Calu3 (cell line): ENCODE measurements around the gene SLC25A39. TPM values are rescaled to one million over a fixed set of nuclear protein-coding genes. Genes with fewer than 3 reads are reported as not detected.

ENCODE experiments used
- BruUV-seq: library from RNA; stranded (reverse); fragments of 400-500 nt; replicated peaks from 2 replicates; lab custom pipeline; 2021; lab: Mats Ljungman, UMichigan
- CTCF ChIA-PET: fragments of 300-600 bp; sonication (Branson Sonifier 250); formaldehyde crosslinking; loops from one replicate; lab custom pipeline; 2022; ENCODE audit warnings: antibody characterized with exemption; lab: Charles Lee
- DNase-seq: peaks from one replicate; pipeline ENCODE4 v3.0.0; 2022
- H3K27ac Mint-ChIP-seq: one replicate; pipeline ENCODE4 v1.8.0; 2022; ENCODE audit warnings: mixed read lengths; ENCODE audit not compliant: unreplicated experiment
- H3K27me3 Mint-ChIP-seq: one replicate; pipeline ENCODE4 v1.8.0; 2022; ENCODE audit warnings: mixed read lengths; ENCODE audit not compliant: unreplicated experiment
- H3K36me3 Mint-ChIP-seq: one replicate; pipeline ENCODE4 v1.8.0; 2022; ENCODE audit warnings: mild to moderate bottlenecking, moderate library complexity, mixed read lengths; ENCODE audit not compliant: insufficient read depth, unreplicated experiment
- H3K4me1 Mint-ChIP-seq: one replicate; pipeline ENCODE4 v1.8.0; 2022; ENCODE audit warnings: mild to moderate bottlenecking, low read depth, mixed read lengths; ENCODE audit not compliant: unreplicated experiment
- H3K4me3 Mint-ChIP-seq: one replicate; pipeline ENCODE4 v1.8.0; 2022; ENCODE audit warnings: mild to moderate bottlenecking, low read depth, moderate library complexity, mixed read lengths; ENCODE audit not compliant: unreplicated experiment
- H3K9me3 Mint-ChIP-seq: one replicate; pipeline ENCODE4 v1.8.0; 2022; ENCODE audit warnings: low read depth, mixed read lengths; ENCODE audit not compliant: unreplicated experiment
- CTCF ChIP-seq: fragments of 200-600 bp; IDR thresholded peaks from one replicate; pipeline ENCODE4 v1.8.0; 2022; ENCODE audit warnings: antibody characterized with exemption; ENCODE audit not compliant: unreplicated experiment
- intact Hi-C: fragments of 100-400 bp; cut with micrococcal nuclease; formaldehyde crosslinking; loops from one replicate; pipeline ENCODE4 v1.10.0; 2022; ENCODE audit not compliant: unreplicated experiment
- total RNA-seq: library from RNA; stranded (reverse); gene quantifications from 2 replicates; pipeline ENCODE4 v1.2.3, GENCODE V29; 2022

Gene SLC25A39
- total RNA-seq, 1 experiment from 2014 or later, result 271 TPM

GRCh38 chr17:44327715-44328449 lies 3.3 kb upstream of the SLC25A39 start:
- Mint-ChIP-seq H3K27ac (no peak overlapping the region), H3K9me3 (no peaks in the 10 kb centered on the region), H3K36me3 (peaks cover 39% of the 10 kb centered on the region), H3K27me3 (no peaks in the 10 kb centered on the region), H3K4me1 (peaks cover 17% of the 10 kb centered on the region), H3K4me3 (no peak overlapping the region)
- BruUV-seq, result no TSS peak
- CTCF ChIA-PET, result no interaction called here
- DNase-seq, result no peak
- intact Hi-C loops, result loop anchor here (5.0 kb wide), 1 partner anchor 106 kb away; no protein-coding TSS in a partner anchor
- no peak for TF ChIP-seq CTCF

DNA sequence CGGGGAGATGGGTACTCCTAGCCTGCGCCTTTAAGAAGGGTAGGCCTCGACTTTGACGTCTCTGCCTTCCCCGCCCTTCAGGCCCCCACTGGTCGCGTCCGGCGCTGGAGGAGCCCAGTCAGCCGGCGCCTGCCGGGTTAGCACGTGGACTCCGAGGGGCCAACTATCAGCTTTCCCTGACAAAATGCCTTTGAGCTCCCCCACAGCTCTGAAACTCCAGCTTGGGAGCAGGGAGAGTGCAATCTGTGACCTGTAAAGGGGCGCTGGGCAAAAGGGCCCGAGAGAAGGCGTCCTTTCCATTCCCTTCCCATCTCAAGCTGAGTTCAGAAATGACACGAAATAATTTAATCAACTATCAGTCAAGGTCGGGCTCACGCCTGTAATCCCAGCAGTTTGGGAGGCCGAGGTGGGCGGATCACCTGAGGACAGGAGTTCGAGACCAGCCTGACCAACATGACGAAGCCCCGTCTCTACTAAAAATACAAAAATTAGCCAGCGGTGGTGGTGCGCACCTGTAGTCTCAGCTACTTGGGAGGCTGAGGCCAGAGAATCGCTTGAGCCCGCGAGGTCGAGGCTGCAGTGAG lies 2.3 kb upstream of the SLC25A39 start:
- no peaks in the 10 kb centered on the region for H3K9me3 Mint-ChIP-seq
- H3K36me3 Mint-ChIP-seq, result peaks cover 43% of the 10 kb centered on the region
- H3K4me1 Mint-ChIP-seq, result peaks cover 17% of the 10 kb centered on the region
- CTCF ChIA-PET, result interaction anchor here (0.6 to 1.0 kb wide), 8 partner anchors 18 to 641 kb away, joined by 3 to 8 read pairs (median 6); partner anchors contain the start of genes C1QL1, GRN, LSM12 and RUNDC3A
- H3K4me3 Mint-ChIP-seq, result peak overlapping the region; percentile 96
- H3K27ac Mint-ChIP-seq, result peak overlapping the region; percentile 94
- intact Hi-C loops, result loop anchor here (5.0 kb wide), 1 partner anchor 105 kb away; no protein-coding TSS in a partner anchor
- no peaks in the 10 kb centered on the region for H3K27me3 Mint-ChIP-seq
- BruUV-seq, result no TSS peak
- no peak for TF ChIP-seq CTCF
- peak; percentile 99 for DNase-seq

DNA sequence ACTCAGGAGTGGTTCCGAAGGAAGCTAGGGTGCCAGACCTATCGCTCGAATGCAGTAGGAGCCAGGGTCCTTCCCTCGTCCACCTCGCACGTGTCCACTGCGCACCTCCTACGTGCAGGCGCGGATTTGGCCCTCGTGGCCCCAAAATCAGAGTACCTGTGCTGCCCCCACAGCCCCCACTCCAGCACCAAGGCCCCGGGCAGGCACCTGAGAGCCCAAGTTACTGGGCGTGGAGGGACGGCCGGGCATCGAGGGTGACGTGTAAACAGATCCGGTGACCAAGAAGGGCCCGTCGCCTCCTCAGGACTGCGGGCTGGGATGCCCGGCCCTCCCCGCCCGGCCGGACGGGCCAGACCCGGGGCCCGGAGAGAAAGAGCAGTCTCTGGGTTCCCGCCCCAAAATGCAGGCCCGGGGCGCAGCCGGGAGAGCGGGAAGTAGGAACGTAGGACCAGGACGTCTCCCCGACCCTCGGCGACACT lies 492 bp downstream of the SLC25A39 start:
- CTCF ChIA-PET, result interaction anchor here (0.6 to 1.9 kb wide), 6 partner anchors 9 to 155 kb away, joined by 3 to 9 read pairs (median 4); no protein-coding TSS in a partner anchor
- TF ChIP-seq CTCF, result no peak
- H3K27me3 Mint-ChIP-seq, result no peaks in the 10 kb centered on the region
- peak; percentile 58 for DNase-seq
- peak overlapping the region; percentile 36 for H3K27ac Mint-ChIP-seq
- intact Hi-C loops, result no loop called here
- no TSS peak for BruUV-seq
- H3K9me3 Mint-ChIP-seq, result no peaks in the 10 kb centered on the region
- H3K36me3 Mint-ChIP-seq, result peaks cover 56% of the 10 kb centered on the region
- H3K4me1 Mint-ChIP-seq, result peaks cover 7% of the 10 kb centered on the region
- peak overlapping the region; percentile 96 for H3K4me3 Mint-ChIP-seq

DNA sequence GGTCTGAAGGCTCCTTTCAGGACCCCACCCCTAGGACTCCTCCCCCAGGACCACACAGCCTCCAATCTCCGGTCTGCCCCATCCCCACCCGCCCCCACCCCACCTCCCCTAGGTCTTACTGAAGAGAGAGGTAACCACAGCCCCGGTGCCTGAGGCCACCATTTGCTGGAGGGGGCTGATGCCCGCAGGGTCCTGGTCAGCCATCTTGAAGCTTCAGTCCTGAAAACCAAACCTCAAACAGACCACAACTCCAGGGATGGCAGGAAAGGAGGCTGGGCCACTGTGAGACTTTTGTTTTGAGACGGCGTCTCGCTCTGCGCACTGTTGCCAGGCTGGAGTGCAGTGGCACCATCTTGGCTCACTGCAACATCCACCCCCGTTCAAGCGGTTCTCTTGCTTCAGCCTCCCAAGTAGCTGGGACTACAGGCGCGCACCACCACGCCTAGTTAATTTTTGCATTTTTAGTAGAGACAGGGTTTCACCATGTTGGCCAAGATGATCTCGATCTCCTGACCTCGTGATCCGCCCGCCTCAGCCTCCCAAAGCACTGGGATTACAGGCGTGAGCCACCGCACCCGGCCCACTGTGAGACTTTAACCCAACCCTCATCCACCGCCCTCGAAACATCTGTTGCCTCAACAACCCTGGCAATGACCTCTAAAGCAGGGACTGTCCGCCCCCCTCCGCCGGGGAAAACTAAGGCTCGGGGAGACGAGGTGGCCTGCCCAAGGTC lies 1.1 kb downstream of the SLC25A39 start:
- no peaks in the 10 kb centered on the region for H3K27me3 Mint-ChIP-seq
- no peak for DNase-seq
- H3K4me1 Mint-ChIP-seq, result peaks cover 7% of the 10 kb centered on the region
- intact Hi-C loops, result no loop called here
- H3K4me3 Mint-ChIP-seq, result peak overlapping the region; percentile 96
- H3K9me3 Mint-ChIP-seq, result no peaks in the 10 kb centered on the region
- CTCF ChIA-PET, result interaction anchor here (0.6 to 1.9 kb wide), 6 partner anchors 8 to 154 kb away, joined by 3 to 9 read pairs (median 4); no protein-coding TSS in a partner anchor
- peaks cover 61% of the 10 kb centered on the region for H3K36me3 Mint-ChIP-seq
- TF ChIP-seq CTCF, result no peak
- TSS peak; percentile 44 for BruUV-seq
- H3K27ac Mint-ChIP-seq, result peak overlapping the region; percentile 36
